Measurements from ENCODE around the gene ARHGAP8. TPM values are rescaled to one million over a fixed set of nuclear protein-coding genes. Genes with fewer than 3 reads are reported as not detected.

The ARHGAP8 gene
- polyA plus RNA-seq, 1 donor from 2014 or later: 3.0 TPM

- H3K36me3 ChIP-seq (ENCODE audit: insufficient read depth, low read length): no peaks in the 10 kb centered on the region
- H3K27me3 ChIP-seq (ENCODE audit: insufficient read depth, low read depth, low read length): no peaks in the 10 kb centered on the region
- no peak overlapping the region for H3K4me3 ChIP-seq (ENCODE audit: low read length)
- no peak overlapping the region for H3K4me2 ChIP-seq (ENCODE audit: low read length)
- no peaks in the 10 kb centered on the region for H4K20me1 ChIP-seq (ENCODE audit: insufficient read depth)
- H3K9me3 ChIP-seq (ENCODE audit: low read length): no peaks in the 10 kb centered on the region
- H3K79me2 ChIP-seq (replicated peaks; ENCODE audit: insufficient read depth, low read length): no peaks in the 10 kb centered on the region
- H2AFZ ChIP-seq (ENCODE audit: low read depth, low read length): no peak overlapping the region
- TF ChIP-seq EP300 (conservative IDR thresholded peaks at IDR 0.05; ENCODE audit: poor library complexity, severe bottlenecking): no peak
- no peak for TF ChIP-seq EZH2 (IDR thresholded peaks at IDR 0.05; ENCODE audit: borderline replicate concordance, insufficient read depth, low read length, poor library complexity, severe bottlenecking)
- no peak for TF ChIP-seq CTCF (IDR thresholded peaks at IDR 0.05; ENCODE audit: poor library complexity, severe bottlenecking)
- no peak for TF ChIP-seq RAD21 (conservative IDR thresholded peaks at IDR 0.05)
- TF ChIP-seq MXI1 (conservative IDR thresholded peaks at IDR 0.05; ENCODE audit: poor library complexity, severe bottlenecking): no peak
- no peak for TF ChIP-seq POLR2AphosphoS5 (IDR thresholded peaks at IDR 0.05)
- no peak for TF ChIP-seq TAF1 (IDR thresholded peaks at IDR 0.05; ENCODE audit: low read depth)
- TF ChIP-seq SMC3 (conservative IDR thresholded peaks at IDR 0.05; ENCODE audit: poor library complexity): no peak
- no peak for TF ChIP-seq REST (IDR thresholded peaks at IDR 0.05; ENCODE audit: borderline replicate concordance)
- no peaks in the 10 kb centered on the region for H3K9me2 ChIP-seq (ENCODE audit: insufficient read depth, low read length)
- no peak overlapping the region for H3K9ac ChIP-seq (ENCODE audit: low read length)
- no peak overlapping the region for H3K27ac ChIP-seq (ENCODE audit: low read length)
- no peaks in the 10 kb centered on the region for H3F3A ChIP-seq (ENCODE audit: insufficient read depth, low read length, poor library complexity, severe bottlenecking)
Measured at GRCh38 chr22:44797181-44797725, 44.9 kb downstream of the ARHGAP8 start.

GRCh38 chr22:44799077-44799945, 46.9 kb downstream of the ARHGAP8 start:
- no peak overlapping the region for H3K9ac ChIP-seq (ENCODE audit: low read length)
- no peak for TF ChIP-seq MXI1 (conservative IDR thresholded peaks at IDR 0.05; ENCODE audit: poor library complexity, severe bottlenecking)
- TF ChIP-seq TAF1 (IDR thresholded peaks at IDR 0.05; ENCODE audit: low read depth): no peak
- no peak for TF ChIP-seq CTCF (IDR thresholded peaks at IDR 0.05; ENCODE audit: poor library complexity, severe bottlenecking)
- no peak for TF ChIP-seq EP300 (conservative IDR thresholded peaks at IDR 0.05; ENCODE audit: poor library complexity, severe bottlenecking)
- no peak for TF ChIP-seq REST (IDR thresholded peaks at IDR 0.05; ENCODE audit: borderline replicate concordance)
- H3K9me2 ChIP-seq (ENCODE audit: insufficient read depth, low read length): no peaks in the 10 kb centered on the region
- H3K27ac ChIP-seq (ENCODE audit: low read length): no peak overlapping the region
- no peaks in the 10 kb centered on the region for H4K20me1 ChIP-seq (ENCODE audit: insufficient read depth)
- H3F3A ChIP-seq (ENCODE audit: insufficient read depth, low read length, poor library complexity, severe bottlenecking): no peaks in the 10 kb centered on the region
- H3K4me3 ChIP-seq (ENCODE audit: low read length): no peak overlapping the region
- H2AFZ ChIP-seq (ENCODE audit: low read depth, low read length): no peak overlapping the region
- no peaks in the 10 kb centered on the region for H3K79me2 ChIP-seq (replicated peaks; ENCODE audit: insufficient read depth, low read length)
- H3K9me3 ChIP-seq (ENCODE audit: low read length): no peaks in the 10 kb centered on the region
- no peak overlapping the region for H3K4me2 ChIP-seq (ENCODE audit: low read length)
- H3K36me3 ChIP-seq (ENCODE audit: insufficient read depth, low read length): no peaks in the 10 kb centered on the region
- no peaks in the 10 kb centered on the region for H3K27me3 ChIP-seq (ENCODE audit: insufficient read depth, low read depth, low read length)

Measured in neural cell (in vitro differentiated cells).